Cardiac muscle cell (in vitro differentiated cells and primary cell): Measurements from ENCODE around the gene MYO3B. TPM values are rescaled to one million over a fixed set of nuclear protein-coding genes. Genes with fewer than 3 reads are reported as not detected.

Source experiments
- DNase-seq, 2 donors: peaks; one replicate each; pipeline versions ENCODE4 v3.0.0 to v3.0.0-alpha.2; 2010 to 2017; ENCODE audit warnings: low read depth in 1 of 2, low spot score in 1 of 2
- H3K27ac ChIP-seq: fragments of 200-600 bp; sonication (generic); 2 replicates; pipeline ENCODE4 v1.5.1; 2016
- H3K27me3 ChIP-seq: fragments of 200-600 bp; sonication (generic); 2 replicates; pipeline ENCODE4 v1.6.0; 2016; ENCODE audit warnings: control low read depth
- H3K36me3 ChIP-seq: fragments of 200-600 bp; sonication (generic); 2 replicates; pipeline ENCODE4 v1.5.1; 2016; ENCODE audit warnings: control low read depth
- H3K4me1 ChIP-seq: fragments of 200-600 bp; sonication (generic); 2 replicates; pipeline ENCODE4 v1.8.1; 2017; ENCODE audit warnings: low read depth, mild to moderate bottlenecking, mixed run types
- H3K4me3 ChIP-seq: fragments of 200-600 bp; sonication (generic); 2 replicates; pipeline ENCODE4 v1.5.1; 2016; ENCODE audit warnings: mild to moderate bottlenecking
- H3K9me3 ChIP-seq: fragments of 200-600 bp; sonication (generic); 2 replicates; pipeline ENCODE4 v1.5.1; 2017; ENCODE audit warnings: low read depth, mild to moderate bottlenecking, control low read depth
- CTCF ChIP-seq: IDR thresholded peaks from 2 replicates; pipeline ENCODE4 v1.5.1; 2012; ENCODE audit warnings: low read depth, mild to moderate bottlenecking, low read length
- polyA plus RNA-seq: library from polyadenylated mRNA; unstranded; fragments of >200 nt; fragmentation: Nextera tagmentation; extraction: Ambion mirVana; gene quantifications from 2 replicates; pipeline ENCODE4 v1.2.1, GENCODE V29; 2016
- total RNA-seq: library from RNA; depleted of rRNA; stranded (reverse); fragments of >200 nt; gene quantifications from 2 replicates; pipeline ENCODE4 v1.2.3, GENCODE V29; 2016

MYO3B gene
- total and polyA plus RNA-seq, 2 experiments from 2014 or later: not detected

DNA sequence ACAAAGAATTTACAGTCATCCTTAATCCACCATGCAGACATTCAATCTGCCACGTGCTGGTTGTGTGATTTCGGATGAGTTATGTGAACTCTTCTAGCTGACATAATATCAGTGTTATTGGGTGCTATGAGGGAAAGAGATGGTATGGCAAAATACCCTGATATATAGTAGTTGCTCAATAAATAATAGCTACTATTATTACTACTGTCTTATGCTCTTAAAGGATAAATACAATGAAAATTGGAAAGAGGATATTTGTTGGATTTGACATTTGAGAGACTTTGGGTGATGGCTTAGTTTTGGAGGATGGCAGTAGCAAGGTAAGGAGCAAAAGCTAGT, 86.5 kb downstream of the MYO3B start:
- H3K27me3 ChIP-seq: peaks cover 43% of the 10 kb centered on the region
- H3K4me3 ChIP-seq: no peak overlapping the region
- no peaks in the 10 kb centered on the region for H3K4me1 ChIP-seq

DNA sequence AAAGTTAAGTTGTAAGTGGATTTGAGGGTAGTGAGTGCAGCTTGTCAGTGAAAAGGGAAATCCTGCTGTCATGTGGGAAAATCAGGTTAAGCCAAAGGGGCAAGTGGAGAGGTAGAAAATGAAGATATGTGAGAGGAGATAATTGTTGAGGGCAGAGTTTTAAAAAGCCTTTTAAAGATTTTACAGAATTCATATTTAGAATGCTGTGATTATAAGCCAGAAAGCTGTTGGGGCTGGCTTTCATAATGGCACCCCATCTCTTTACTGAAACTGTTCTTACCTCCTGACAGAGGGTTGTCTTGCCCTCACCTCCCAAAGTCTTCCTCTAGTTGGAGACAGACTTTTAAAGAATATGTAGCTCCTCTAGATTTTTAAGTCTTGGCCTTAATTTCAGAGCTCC, 86.9 kb downstream of the MYO3B start:
- H3K36me3 ChIP-seq: no peaks in the 10 kb centered on the region
- no peak overlapping the region for H3K27ac ChIP-seq
- DNase-seq: no peak
- peaks cover 47% of the 10 kb centered on the region for H3K27me3 ChIP-seq
- no peak for TF ChIP-seq CTCF
- H3K9me3 ChIP-seq: no peaks in the 10 kb centered on the region
- H3K4me1 ChIP-seq: no peaks in the 10 kb centered on the region
- H3K4me3 ChIP-seq: no peak overlapping the region

More for the DNA sequence above, 86.5 kb downstream of the MYO3B start:
- H3K27ac ChIP-seq: no peak overlapping the region
- no peaks in the 10 kb centered on the region for H3K9me3 ChIP-seq
- DNase-seq: no peak
- no peak for TF ChIP-seq CTCF
- no peaks in the 10 kb centered on the region for H3K36me3 ChIP-seq

DNA sequence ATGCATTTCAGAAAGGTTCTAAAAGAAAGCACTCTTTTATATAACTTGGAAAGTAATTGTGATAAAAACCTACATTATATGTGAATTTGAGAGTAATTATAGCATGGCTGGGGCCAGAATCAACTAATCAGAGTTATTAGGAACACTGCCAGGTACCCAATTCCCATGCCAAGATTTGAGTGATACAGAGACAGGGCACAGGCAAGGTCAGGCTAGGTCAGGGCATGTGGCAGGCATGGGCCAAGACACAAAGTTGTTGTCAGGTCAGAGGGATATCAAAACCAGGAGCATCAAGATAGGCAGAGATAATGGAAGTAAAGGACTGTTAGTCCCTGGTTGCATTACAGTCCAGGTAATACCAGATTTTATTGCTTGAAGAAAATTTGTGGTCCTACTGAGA, 87.4 kb downstream of the MYO3B start:
- Histone ChIP-seq H3K4me1 (no peaks in the 10 kb centered on the region), H3K36me3 (no peaks in the 10 kb centered on the region), H3K9me3 (no peaks in the 10 kb centered on the region), H3K27me3 (peaks cover 52% of the 10 kb centered on the region), H3K4me3 (no peak overlapping the region), H3K27ac (no peak overlapping the region)
- no peak for DNase-seq
- TF ChIP-seq CTCF: no peak

DNA sequence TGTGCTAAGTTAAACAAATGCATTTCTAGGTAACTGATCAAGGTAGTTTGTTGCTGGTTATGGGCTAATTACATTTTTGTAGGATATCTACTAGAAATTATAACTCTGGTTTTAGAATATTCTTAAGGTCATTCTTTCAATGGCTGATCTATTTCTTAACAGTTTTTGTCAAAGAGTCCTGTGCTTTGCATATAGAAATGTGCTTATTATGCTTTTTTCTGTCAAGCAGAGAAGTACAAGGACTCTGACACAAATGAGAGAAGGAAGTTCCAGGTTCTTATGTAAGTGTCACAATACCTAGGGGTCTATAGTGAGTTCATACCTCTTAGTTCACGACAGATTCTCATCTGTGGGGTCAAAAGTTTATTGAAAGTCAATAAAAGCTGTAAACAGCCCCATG, 88.4 kb downstream of the MYO3B start:
- H3K27me3 ChIP-seq: peaks cover 62% of the 10 kb centered on the region
- no peak overlapping the region for H3K4me3 ChIP-seq
- no peak for TF ChIP-seq CTCF
- no peaks in the 10 kb centered on the region for H3K4me1 ChIP-seq
- H3K36me3 ChIP-seq: no peaks in the 10 kb centered on the region
- no peaks in the 10 kb centered on the region for H3K9me3 ChIP-seq
- H3K27ac ChIP-seq: no peak overlapping the region
- no peak for DNase-seq

- peaks cover 66% of the 10 kb centered on the region for H3K27me3 ChIP-seq
- H3K27ac ChIP-seq: no peak overlapping the region
- H3K36me3 ChIP-seq: no peaks in the 10 kb centered on the region
- no peak for DNase-seq
- no peaks in the 10 kb centered on the region for H3K4me1 ChIP-seq
- H3K9me3 ChIP-seq: no peaks in the 10 kb centered on the region
- no peak for TF ChIP-seq CTCF
- H3K4me3 ChIP-seq: no peak overlapping the region
Measured at GRCh38 chr2:170267071-170267470, 89.1 kb downstream of the MYO3B start.

DNA sequence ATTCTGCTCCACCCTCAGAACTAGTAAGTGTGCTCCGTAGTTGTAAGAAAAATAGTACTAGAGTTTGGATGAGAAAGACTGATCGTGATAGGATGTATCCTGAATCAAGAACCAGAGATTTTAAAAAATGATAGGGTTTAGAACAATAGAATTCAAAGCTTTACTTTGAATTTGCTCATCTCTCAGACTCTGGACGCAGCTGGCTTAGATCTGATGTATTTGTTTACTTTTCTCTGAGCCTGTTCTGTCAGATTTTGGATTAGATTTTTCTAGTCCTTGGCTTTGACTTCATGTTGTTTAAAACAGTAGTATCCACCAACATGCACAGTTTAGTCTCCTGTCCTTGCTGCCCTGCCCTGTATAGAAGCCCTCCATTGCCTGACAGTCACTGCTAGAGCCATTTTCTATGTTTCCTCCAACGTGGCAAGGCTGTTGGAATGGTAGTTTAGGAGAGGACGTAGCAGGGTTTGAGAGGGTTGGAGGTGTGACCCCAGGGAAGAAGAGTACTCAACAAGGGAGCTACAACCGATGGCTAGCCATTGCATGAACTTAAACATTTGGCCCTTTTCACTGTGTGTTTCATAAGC, 92.4 kb downstream of the MYO3B start:
- no peaks in the 10 kb centered on the region for H3K9me3 ChIP-seq
- H3K27me3 ChIP-seq: peaks cover 92% of the 10 kb centered on the region
- DNase-seq: no peak
- no peaks in the 10 kb centered on the region for H3K36me3 ChIP-seq
- no peak for TF ChIP-seq CTCF
- no peak overlapping the region for H3K27ac ChIP-seq
- H3K4me3 ChIP-seq: no peak overlapping the region
- H3K4me1 ChIP-seq: no peaks in the 10 kb centered on the region
